ENCODE results near the gene C6orf47.

- TF ChIP-seq CTCF (IDR thresholded peaks at IDR 0.05 in 4 of 5, conservative IDR thresholded peaks at IDR 0.05 in 1 of 5): no peak
- TF ChIP-seq POLR2A (IDR thresholded peaks at IDR 0.05): no peak
These were observed 28.8 kb downstream of the C6orf47 start for GRCh38 chr6:31631681-31632278.

Measured in gastrocnemius medialis (tissue), 4 donors.